Activated B cell treated with CpG ODN at 0.5 μM for 24 hours (primary cell): ENCODE measurements around the gene ADAM19. TPM values are rescaled to one million over a fixed set of nuclear protein-coding genes. Genes with fewer than 3 reads are reported as not detected.
A peak's percentile ranks its signal among the peaks of the same experiment; 100 is the strongest.
"Not testable (repeated sequence)": the region's sequence is repeated elsewhere in the genome, so short reads cannot be mapped to it uniquely, and the experiment has no call there.

Experiments
- ATAC-seq: fragments of 200-7000 bp; cut with Tn5 transposase; one replicate; pipeline ENCODE4 v1.10.0; 2021; ENCODE audit warnings: low read depth, mild to moderate bottlenecking, moderate library complexity
- CTCF ChIA-PET: fragments of 350-600 bp; sonication (Branson Sonifier 250); formaldehyde crosslinking; loops from one replicate; lab custom pipeline; 2021; ENCODE audit warnings: antibody characterized with exemption; lab: Charles Lee
- POLR2A ChIA-PET: fragments of 350-600 bp; sonication (Branson Sonifier 250); formaldehyde crosslinking; loops from one replicate; lab custom pipeline; 2021; ENCODE audit warnings: antibody characterized with exemption; lab: Charles Lee
- DNase-seq: peaks from one replicate; pipeline ENCODE4 v3.0.0; 2022
- H3K27ac Mint-ChIP-seq: one replicate; pipeline ENCODE4 v1.8.0; 2020; ENCODE audit warnings: mixed read lengths
- H3K27me3 Mint-ChIP-seq: one replicate; pipeline ENCODE4 v1.8.0; 2021; ENCODE audit warnings: mixed read lengths
- H3K36me3 Mint-ChIP-seq: one replicate; pipeline ENCODE4 v1.8.0; 2021; ENCODE audit warnings: low read depth, mixed read lengths
- H3K4me1 Mint-ChIP-seq: one replicate; pipeline ENCODE4 v1.8.0; 2021; ENCODE audit warnings: mixed read lengths
- H3K4me3 Mint-ChIP-seq: one replicate; pipeline ENCODE4 v1.8.0; 2020; ENCODE audit warnings: mild to moderate bottlenecking, mixed read lengths
- H3K9me3 Mint-ChIP-seq: one replicate; pipeline ENCODE4 v1.8.0; 2020; ENCODE audit warnings: mixed read lengths
- CTCF ChIP-seq: fragments of 200-600 bp; IDR thresholded peaks from one replicate; pipeline ENCODE4 v1.8.0; 2022; ENCODE audit warnings: antibody characterized with exemption, mild to moderate bottlenecking
- intact Hi-C: fragments of 100-400 bp; cut with micrococcal nuclease; formaldehyde crosslinking; loops from one replicate; pipeline ENCODE4 v1.15.1; 2024
- total RNA-seq: library from RNA; stranded (reverse); gene quantifications from 2 replicates; pipeline ENCODE4 v1.2.3, GENCODE V29; 2022

ADAM19 gene
- total RNA-seq, 1 donor from 2014 or later: 136 TPM

DNA sequence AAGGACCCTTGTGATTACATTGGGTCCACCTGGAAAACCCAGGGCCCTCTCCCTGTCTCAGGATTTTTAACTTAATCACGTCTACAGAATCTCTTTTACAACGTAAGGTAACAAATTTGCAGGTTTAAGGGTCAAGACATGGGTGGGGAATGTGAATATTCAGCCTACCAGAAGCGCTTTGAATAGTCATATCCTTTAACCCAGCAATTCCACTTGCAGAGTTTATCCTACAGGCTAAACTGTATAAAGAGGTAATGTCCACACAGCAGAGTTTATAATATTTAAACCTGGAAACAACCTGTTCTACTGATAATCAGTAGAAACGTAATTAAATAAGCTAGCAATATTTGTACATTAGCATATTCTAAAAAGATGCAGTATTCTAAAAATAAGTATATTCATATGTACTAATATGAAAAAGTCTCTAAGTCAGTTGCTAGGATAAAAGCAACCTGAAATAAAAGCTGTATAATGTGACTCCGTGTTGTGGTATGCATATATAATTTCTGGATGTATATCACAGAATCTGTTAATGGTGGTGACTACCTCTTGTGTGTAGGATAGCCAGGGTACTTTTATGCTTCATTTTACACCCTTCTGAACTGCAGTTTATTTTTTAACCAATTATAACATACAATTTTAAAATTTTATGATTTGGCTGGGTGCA lies 129.7 kb downstream of the ADAM19 start:
- ATAC-seq (no peak), DNase-seq (no peak)
- ChIA-PET POLR2A (interaction anchor here (0.7 kb wide), 1 partner anchor 224 kb away, joined by 5 read pairs; no protein-coding TSS in a partner anchor), CTCF (interaction anchor here (0.7 to 1.1 kb wide), 3 partner anchors 14 to 311 kb away, joined by 3 read pairs; no protein-coding TSS in a partner anchor)
- Mint-ChIP-seq H3K27me3 (no peaks in the 10 kb centered on the region), H3K4me1 (peaks cover 2% of the 10 kb centered on the region), H3K4me3 (no peak overlapping the region), H3K36me3 (no peaks in the 10 kb centered on the region), H3K27ac (no peak overlapping the region), H3K9me3 (no peaks in the 10 kb centered on the region)
- TF ChIP-seq CTCF: no peak
- intact Hi-C loops: no loop called here

DNA sequence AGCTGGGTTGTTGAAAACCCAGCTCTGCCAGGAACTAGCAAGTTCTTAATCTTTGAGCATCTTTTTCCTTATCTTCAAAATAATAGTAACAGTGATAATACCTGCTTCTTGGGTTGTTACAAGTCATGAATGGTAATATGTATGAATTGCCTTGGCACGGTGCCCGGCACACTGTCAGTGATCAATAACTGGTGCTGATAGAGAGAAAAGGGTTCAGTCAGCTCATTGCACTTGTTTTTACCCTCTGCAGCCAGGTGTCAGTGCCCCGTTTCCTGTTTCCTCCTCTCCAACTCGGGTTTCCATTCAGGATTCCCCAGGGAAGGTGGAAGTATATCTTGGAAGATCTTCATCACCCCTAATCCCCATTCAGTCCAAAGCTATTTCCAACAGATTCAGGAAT lies 131.4 kb downstream of the ADAM19 start:
- H3K27me3 Mint-ChIP-seq: no peaks in the 10 kb centered on the region
- H3K9me3 Mint-ChIP-seq: no peaks in the 10 kb centered on the region
- H3K4me1 Mint-ChIP-seq: no peaks in the 10 kb centered on the region
- no peaks in the 10 kb centered on the region for H3K36me3 Mint-ChIP-seq
- ChIA-PET CTCF (no interaction called here), POLR2A (interaction anchor here (0.5 kb wide), 1 partner anchor 96 kb away, joined by 6 read pairs; no protein-coding TSS in a partner anchor)
- intact Hi-C loops: no loop called here
- no peak overlapping the region for H3K27ac Mint-ChIP-seq
- no peak for ATAC-seq
- DNase-seq: no peak
- H3K4me3 Mint-ChIP-seq: no peak overlapping the region
- TF ChIP-seq CTCF: no peak

DNA sequence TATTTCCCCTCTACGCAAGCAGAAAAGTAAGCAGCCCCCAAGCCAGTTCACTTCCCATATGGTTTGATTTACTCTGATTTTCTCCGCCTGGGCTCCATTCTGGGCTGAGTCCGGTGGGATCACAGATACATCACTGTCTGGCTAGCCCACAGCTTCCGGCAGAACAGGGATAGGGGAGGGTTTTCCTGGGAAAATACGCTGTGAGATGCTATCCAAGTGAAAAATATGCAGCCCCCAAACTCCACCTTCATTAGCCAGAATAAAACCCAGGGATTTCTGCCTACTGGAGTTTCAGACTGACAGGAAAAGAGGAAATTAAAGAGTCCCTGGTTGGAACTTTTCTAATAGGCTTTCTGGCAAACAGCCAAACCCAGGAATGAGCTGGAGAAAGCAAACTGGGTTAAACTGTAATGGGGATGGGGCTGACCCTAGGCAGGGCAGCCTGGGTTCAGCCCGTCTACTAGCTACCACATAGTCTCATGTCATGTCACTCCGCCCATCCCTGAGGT lies 132.5 kb downstream of the ADAM19 start:
- Mint-ChIP-seq H3K4me1 (no peaks in the 10 kb centered on the region), H3K27me3 (no peaks in the 10 kb centered on the region), H3K27ac (no peak overlapping the region), H3K9me3 (no peaks in the 10 kb centered on the region), H3K36me3 (no peaks in the 10 kb centered on the region), H3K4me3 (no peak overlapping the region)
- POLR2A ChIA-PET: no interaction called here
- no peak for ATAC-seq
- CTCF ChIA-PET: no interaction called here
- no peak for DNase-seq
- intact Hi-C loops: no loop called here
- TF ChIP-seq CTCF: no peak

GRCh38 chr5:157434096-157434495 lies 141.5 kb downstream of the ADAM19 start:
- H3K9me3 Mint-ChIP-seq: peaks cover 5% of the 10 kb centered on the region
- no peak for TF ChIP-seq CTCF
- intact Hi-C loops: loop anchor here (5.0 kb wide), 2 partner anchors 108 to 218 kb away; partner anchors contain the start of gene SOX30
- H3K4me1 Mint-ChIP-seq: peaks cover 18% of the 10 kb centered on the region
- no peaks in the 10 kb centered on the region for H3K27me3 Mint-ChIP-seq
- POLR2A ChIA-PET: no interaction called here
- H3K36me3 Mint-ChIP-seq: no peaks in the 10 kb centered on the region
- ATAC-seq (no peak), DNase-seq (no peak)
- no peak overlapping the region for H3K27ac Mint-ChIP-seq
- CTCF ChIA-PET: interaction anchor here (3.5 to 6.4 kb wide), 4 partner anchors 25 to 310 kb away, joined by 23 to 49 read pairs (median 42); partner anchors contain the start of genes LSM11 and NIPAL4
- no peak overlapping the region for H3K4me3 Mint-ChIP-seq

DNA sequence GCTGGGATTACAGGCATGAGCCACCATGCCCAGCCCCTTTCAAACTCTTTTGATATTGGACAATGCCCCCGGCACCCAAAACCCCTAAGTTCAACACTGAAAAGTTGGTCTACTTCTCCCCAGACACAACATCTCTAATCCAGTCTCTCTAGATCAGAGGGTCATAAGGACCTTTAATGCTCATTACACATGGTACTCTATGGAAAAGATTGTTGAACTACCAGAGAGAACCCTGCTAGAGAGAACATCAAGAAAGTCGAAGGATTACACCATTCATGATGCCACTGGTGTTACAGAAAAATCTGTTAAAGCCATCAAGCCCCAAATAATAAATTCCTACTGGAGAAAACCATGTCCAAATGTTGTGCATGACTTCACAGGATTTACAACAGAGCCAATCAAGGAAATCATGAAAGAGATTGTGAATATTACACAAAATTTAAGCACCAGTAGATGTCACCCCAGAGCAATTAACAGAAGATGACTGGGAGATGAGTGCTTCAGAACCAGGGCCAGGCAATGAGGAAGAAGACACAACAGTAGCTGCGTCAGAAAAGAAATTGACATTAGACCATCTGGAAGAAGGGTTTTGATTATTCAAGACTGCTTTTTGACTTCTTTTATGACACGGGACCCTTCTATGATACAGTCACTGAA lies 143.9 kb downstream of the ADAM19 start:
- Mint-ChIP-seq H3K9me3 (peaks cover 5% of the 10 kb centered on the region), H3K36me3 (no peaks in the 10 kb centered on the region), H3K4me3 (peak overlapping the region; percentile 0), H3K27me3 (no peaks in the 10 kb centered on the region), H3K4me1 (peaks cover 18% of the 10 kb centered on the region), H3K27ac (peak overlapping the region; percentile 81)
- intact Hi-C loops: loop anchor here (1.0 to 5.0 kb wide), 6 partner anchors 40 to 312 kb away; partner anchors contain the start of genes LSM11 and SOX30
- DNase-seq: no peak
- peak; percentile 100 for ATAC-seq
- no peak for TF ChIP-seq CTCF
- ChIA-PET POLR2A (interaction anchor here (0.5 to 1.5 kb wide), 13 partner anchors 9 to 337 kb away, joined by 3 to 14 read pairs (median 3); partner anchors contain the start of gene NIPAL4), CTCF (interaction anchor here (0.7 to 6.4 kb wide), 26 partner anchors 14 to 315 kb away, joined by 3 to 49 read pairs (median 4); partner anchors contain the start of genes LSM11 and NIPAL4)

GRCh38 chr5:157429920-157430319 lies 145.7 kb downstream of the ADAM19 start:
- ATAC-seq, POLR2A ChIA-PET, H3K27ac Mint-ChIP-seq, H3K4me3 Mint-ChIP-seq, DNase-seq, H3K36me3 Mint-ChIP-seq, H3K9me3 Mint-ChIP-seq, H3K27me3 Mint-ChIP-seq: not testable (repeated sequence)
- intact Hi-C loops: loop anchor here (5.0 kb wide), 2 partner anchors 112 to 222 kb away; partner anchors contain the start of gene SOX30
- CTCF ChIA-PET: interaction anchor here (1.4 to 5.6 kb wide), 3 partner anchors 42 to 288 kb away, joined by 6 to 46 read pairs (median 37); no protein-coding TSS in a partner anchor
- peaks cover 15% of the 10 kb centered on the region for H3K4me1 Mint-ChIP-seq
